PC-3 (cell line): ENCODE results near the gene UPF1. TPM values are rescaled to one million over a fixed set of nuclear protein-coding genes. Genes with fewer than 3 reads are reported as not detected.

Experiments used
- ATAC-seq: fragments of 200-7000 bp; cut with Tn5 transposase; 2 replicates; pipeline ENCODE4 v1.9.1; 2020; ENCODE audit warnings: mild to moderate bottlenecking, moderate library complexity
- BruUV-seq: library from RNA; stranded (reverse); fragments of 400-500 nt; replicated peaks from 2 replicates; lab custom pipeline; 2021; lab: Mats Ljungman, UMichigan
- CTCF ChIA-PET: fragments of 300-600 bp; sonication (Branson Sonifier 250); formaldehyde crosslinking; loops from one replicate; lab custom pipeline; 2022; ENCODE audit warnings: antibody characterized with exemption; lab: Charles Lee
- POLR2A ChIA-PET: fragments of 300-600 bp; sonication (Branson Sonifier 250); formaldehyde crosslinking; loops from one replicate; lab custom pipeline; 2022; ENCODE audit warnings: antibody characterized with exemption; ENCODE audit not compliant: unreplicated experiment; lab: Charles Lee
- DNase-seq: peaks from one replicate; pipeline ENCODE4 v3.0.0-alpha.2; 2015
- H2AFZ ChIP-seq: fragments of 300-600 bp; sonication (generic); 2 replicates; pipeline ENCODE4 v1.6.0; 2016; ENCODE audit warnings: antibody characterized with exemption, low read length
- H3F3A ChIP-seq: fragments of 300-600 bp; sonication (generic); one replicate; pipeline ENCODE4 v1.6.0; 2017; ENCODE audit warnings: antibody characterized with exemption, low read length, control low read depth, mild to moderate bottlenecking; ENCODE audit not compliant: unreplicated experiment
- H3K27ac ChIP-seq: fragments of 300-600 bp; sonication (generic); 2 replicates; pipeline ENCODE4 v1.5.1; 2016; ENCODE audit warnings: mild to moderate bottlenecking, low read length
- H3K27me3 ChIP-seq: fragments of 300-600 bp; sonication (generic); 2 replicates; pipeline ENCODE4 v1.6.1; 2016; ENCODE audit warnings: low read length, mixed read lengths
- H3K36me3 ChIP-seq: fragments of 300-600 bp; sonication (generic); 2 replicates; pipeline ENCODE4 v1.6.1; 2016; ENCODE audit warnings: low read depth, mixed run types, low read length, mixed read lengths
- H3K4me1 ChIP-seq: fragments of 300-600 bp; sonication (generic); 2 replicates; pipeline ENCODE4 v1.5.1; 2016; ENCODE audit warnings: low read length; ENCODE audit not compliant: insufficient read depth
- H3K4me2 ChIP-seq: fragments of 300-600 bp; sonication (generic); 2 replicates; pipeline ENCODE4 v1.6.0; 2016; ENCODE audit warnings: low read length
- H3K4me3 ChIP-seq: fragments of 300-600 bp; sonication (generic); 2 replicates; pipeline ENCODE4 v1.5.1; 2016; ENCODE audit warnings: mild to moderate bottlenecking, low read length, mixed read lengths
- H3K79me2 ChIP-seq: fragments of 300-600 bp; sonication (generic); 2 replicates; pipeline ENCODE4 v1.6.1; 2017; ENCODE audit warnings: low read length, mixed read lengths
- H3K9ac ChIP-seq: fragments of 300-600 bp; sonication (generic); 2 replicates; pipeline ENCODE4 v1.6.0; 2016; ENCODE audit warnings: mild to moderate bottlenecking, low read length
- H3K9me2 ChIP-seq: fragments of 300-600 bp; sonication (generic); replicated peaks from 2 replicates; pipeline ENCODE4 v1.6.1; 2016; ENCODE audit warnings: mixed run types, low read length, mixed read lengths
- H3K9me3 ChIP-seq: fragments of 300-600 bp; sonication (generic); 2 replicates; pipeline ENCODE4 v1.6.1; 2016; ENCODE audit warnings: low read length, mixed read lengths
- H4K20me1 ChIP-seq: fragments of 300-600 bp; sonication (generic); 2 replicates; pipeline ENCODE4 v1.6.1; 2016; ENCODE audit warnings: low read length, mixed read lengths
- CTCF ChIP-seq: fragments of 300-600 bp; sonication (generic); conservative IDR thresholded peaks from 2 replicates; pipeline ENCODE4 v1.5.1; 2017; ENCODE audit warnings: antibody characterized with exemption, low read depth, mild to moderate bottlenecking, low read length
- EZH2 ChIP-seq: fragments of 300-600 bp; sonication (generic); IDR thresholded peaks from one replicate; pipeline ENCODE4 v1.6.1; 2017; ENCODE audit warnings: antibody characterized with exemption, mild to moderate bottlenecking, low read length; ENCODE audit not compliant: unreplicated experiment
- EZH2phosphoT487 ChIP-seq: fragments of 300-600 bp; sonication (generic); IDR thresholded peaks from 2 replicates; pipeline ENCODE4 v1.6.1; 2018; ENCODE audit warnings: mild to moderate bottlenecking, antibody characterized with exemption, low read length, borderline replicate concordance
- intact Hi-C: fragments of 100-400 bp; cut with micrococcal nuclease; formaldehyde crosslinking; loops from 2 replicates; pipeline ENCODE4 v1.9.0; 2023
- total RNA-seq: library from RNA; depleted of rRNA; stranded (reverse); fragments of >200 nt; gene quantifications from 2 replicates; pipeline ENCODE4 v1.2.3, GENCODE V29; 2014

The UPF1 gene
- total RNA-seq, 1 experiment from 2014 or later: 97.1 TPM

DNA sequence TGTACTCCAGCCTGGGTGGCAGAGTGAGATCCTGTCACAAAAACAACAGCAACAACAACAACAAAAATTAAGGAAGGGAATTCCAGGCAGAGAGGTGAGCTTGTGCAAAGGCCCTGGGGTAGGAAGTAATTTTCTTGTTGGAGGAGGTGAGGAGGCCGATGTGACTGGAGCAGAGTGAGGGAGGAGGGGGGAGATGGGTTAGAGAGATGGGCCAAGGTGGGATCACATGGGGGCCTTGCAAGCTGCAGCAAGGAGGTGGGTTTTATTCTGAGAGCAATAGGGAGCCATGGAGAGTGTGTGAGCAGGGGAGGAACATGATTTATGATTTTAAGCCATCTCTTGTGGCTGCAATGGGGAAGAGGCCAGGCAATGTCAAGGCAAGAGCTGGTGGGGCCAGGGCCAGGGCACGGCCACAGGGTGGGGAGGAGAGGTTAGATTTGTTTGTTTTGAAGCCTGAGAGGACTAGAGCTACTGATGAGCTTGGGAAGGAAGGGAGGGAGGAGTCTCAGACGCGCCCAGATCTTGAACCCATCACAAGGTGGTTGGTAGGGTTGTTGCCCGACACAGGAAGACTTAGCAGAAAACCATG is 28.1 kb upstream of the UPF1 start:
- ChIA-PET POLR2A (no interaction called here), CTCF (no interaction called here)
- Histone ChIP-seq H3K36me3 (no peaks in the 10 kb centered on the region), H4K20me1 (no peaks in the 10 kb centered on the region), H3K27me3 (no peaks in the 10 kb centered on the region), H3K27ac (no peak overlapping the region), H3K9me3 (no peaks in the 10 kb centered on the region), H3K4me2 (no peak overlapping the region), H3K79me2 (no peaks in the 10 kb centered on the region), H2AFZ (no peak overlapping the region), H3F3A (no peaks in the 10 kb centered on the region), H3K9ac (no peak overlapping the region), H3K4me1 (no peaks in the 10 kb centered on the region), H3K4me3 (no peak overlapping the region), H3K9me2 (no peaks in the 10 kb centered on the region)
- no peak for ATAC-seq
- no TSS peak for BruUV-seq
- DNase-seq: no peak
- intact Hi-C loops: no loop called here
- TF ChIP-seq CTCF: no peak
- no peak for TF ChIP-seq EZH2
- TF ChIP-seq EZH2phosphoT487: no peak

DNA sequence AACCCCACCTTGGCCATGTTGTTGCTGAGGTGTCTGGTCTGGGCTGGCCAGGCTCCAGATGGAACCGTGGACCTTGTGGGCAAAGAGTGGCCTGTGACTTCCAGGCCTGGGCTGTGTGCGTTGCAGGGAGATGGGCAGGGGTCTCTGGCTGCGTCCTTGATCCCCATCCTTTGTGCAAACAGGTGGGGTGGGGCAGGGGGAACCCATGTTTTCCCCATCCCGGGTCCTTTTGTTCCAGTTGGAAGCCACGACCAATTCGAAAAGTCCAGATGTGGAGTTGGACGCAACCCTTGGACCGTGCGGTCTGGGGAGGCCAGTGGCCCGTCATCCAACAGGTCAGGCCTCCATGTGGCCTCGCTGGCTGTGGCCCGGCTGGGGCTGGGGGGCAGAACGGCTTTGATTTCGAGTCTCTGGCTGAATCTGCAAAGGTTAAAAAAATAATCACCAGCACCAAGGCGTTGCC is 27.6 kb upstream of the UPF1 start:
- Histone ChIP-seq H2AFZ (no peak overlapping the region), H3K9ac (no peak overlapping the region), H3K4me1 (no peaks in the 10 kb centered on the region), H3K36me3 (no peaks in the 10 kb centered on the region), H3K9me3 (no peaks in the 10 kb centered on the region), H3K9me2 (no peaks in the 10 kb centered on the region), H3K4me2 (no peak overlapping the region), H4K20me1 (no peaks in the 10 kb centered on the region), H3K79me2 (no peaks in the 10 kb centered on the region), H3K27ac (no peak overlapping the region), H3F3A (no peaks in the 10 kb centered on the region), H3K4me3 (no peak overlapping the region), H3K27me3 (no peaks in the 10 kb centered on the region)
- intact Hi-C loops: no loop called here
- POLR2A ChIA-PET: no interaction called here
- no TSS peak for BruUV-seq
- TF ChIP-seq EZH2phosphoT487 (no peak), CTCF (no peak), EZH2 (no peak)
- ATAC-seq (no peak), DNase-seq (no peak)
- CTCF ChIA-PET: no interaction called here

DNA sequence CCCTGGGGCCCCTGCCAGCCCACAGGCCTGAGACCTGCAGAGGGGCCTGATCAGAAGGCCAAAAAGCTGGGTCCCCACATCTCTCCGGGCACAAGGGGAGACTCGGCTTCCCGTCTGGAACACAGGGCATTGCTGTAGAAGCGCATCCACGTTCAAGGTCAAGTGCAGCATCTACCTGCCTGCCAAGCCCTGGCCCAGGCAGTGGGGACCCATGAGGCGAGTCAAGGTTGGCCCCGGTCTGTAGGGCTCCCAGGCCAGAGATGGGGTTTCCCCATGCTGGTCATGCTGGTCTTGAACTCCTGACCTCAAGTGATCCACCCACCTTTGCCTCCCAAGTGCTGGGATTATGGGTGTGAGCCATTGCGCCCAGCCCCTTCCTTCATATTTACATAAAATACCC is 27.1 kb upstream of the UPF1 start:
- no peaks in the 10 kb centered on the region for H3K79me2 ChIP-seq
- intact Hi-C loops: no loop called here
- no peaks in the 10 kb centered on the region for H3F3A ChIP-seq
- no peak overlapping the region for H3K4me3 ChIP-seq
- H2AFZ ChIP-seq: no peak overlapping the region
- TF ChIP-seq EZH2phosphoT487 (no peak), EZH2 (no peak)
- no peaks in the 10 kb centered on the region for H3K4me1 ChIP-seq
- ChIA-PET POLR2A (no interaction called here), CTCF (no interaction called here)
- no peaks in the 10 kb centered on the region for H3K9me2 ChIP-seq
- H3K36me3 ChIP-seq: no peaks in the 10 kb centered on the region
- DNase-seq (no peak), ATAC-seq (no peak)
- no peaks in the 10 kb centered on the region for H4K20me1 ChIP-seq
- no peaks in the 10 kb centered on the region for H3K27me3 ChIP-seq
- H3K9ac ChIP-seq: no peak overlapping the region
- H3K27ac ChIP-seq: no peak overlapping the region
- H3K4me2 ChIP-seq: no peak overlapping the region
- no TSS peak for BruUV-seq
- H3K9me3 ChIP-seq: no peaks in the 10 kb centered on the region
